ENCODE results near the gene C8A. TPM values are rescaled to one million over a fixed set of nuclear protein-coding genes. Genes with fewer than 3 reads are reported as not detected.

The C8A gene
- total RNA-seq, 1 experiment from 2014 or later, result not detected

DNA sequence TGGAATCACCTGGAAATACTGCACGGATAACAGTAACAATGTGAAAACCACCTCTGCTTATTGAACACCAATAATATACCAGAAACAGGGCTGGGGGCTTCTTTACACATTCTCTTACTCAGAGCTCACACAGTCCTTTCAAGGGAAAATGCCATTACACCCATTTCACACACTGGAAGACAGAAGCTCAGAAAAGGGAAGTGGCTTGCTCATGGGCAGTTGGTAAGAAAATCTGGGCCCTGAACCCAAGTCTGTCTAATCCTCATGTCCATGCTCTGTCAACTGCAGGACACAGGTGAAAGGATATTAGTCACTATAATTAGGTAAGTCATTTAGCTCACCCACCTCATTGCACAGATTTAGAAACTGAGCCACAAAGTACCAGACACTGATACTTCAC, 18.6 kb downstream of the C8A start:
- Histone ChIP-seq H3K4me2 (ENCODE audit: insufficient read depth, insufficient read length, low read length) (no peak overlapping the region), H2BK5ac (ENCODE audit: insufficient read length, low read length) (no peak overlapping the region), H4K91ac (ENCODE audit: insufficient read length, low read depth, low read length) (no peak overlapping the region), H2AK5ac (ENCODE audit: insufficient read length, low read length) (no peak overlapping the region), H3K18ac (ENCODE audit: insufficient read length, low read depth, low read length) (no peak overlapping the region), H3K27ac (ENCODE audit: insufficient read length, low read depth, low read length) (no peak overlapping the region), H3K9ac (ENCODE audit: extremely low read depth, insufficient read length, low read length) (no peak overlapping the region), H3K4ac (ENCODE audit: low read depth, low read length) (no peak overlapping the region), H4K20me1 (ENCODE audit: control insufficient read depth, insufficient read depth, insufficient read length) (no peaks in the 10 kb centered on the region), H3K56ac (ENCODE audit: insufficient read length, low read depth, low read length) (no peak overlapping the region), H3K4me1 (ENCODE audit: insufficient read depth, low read length) (no peaks in the 10 kb centered on the region), H3K79me2 (ENCODE audit: insufficient read depth, low read length) (no peaks in the 10 kb centered on the region), H2BK20ac (ENCODE audit: low read depth, low read length, poor library complexity, severe bottlenecking) (no peak overlapping the region), H2BK120ac (ENCODE audit: low read depth, low read length, poor library complexity, severe bottlenecking) (no peak overlapping the region), H2BK12ac (ENCODE audit: insufficient read length, low read depth, low read length) (no peak overlapping the region), H2AFZ (ENCODE audit: low read length) (no peak overlapping the region), H3K14ac (ENCODE audit: insufficient read depth, low read length) (no peak overlapping the region), H3K79me1 (ENCODE audit: insufficient read depth, low read depth, low read length, poor library complexity, severe bottlenecking) (no peaks in the 10 kb centered on the region), H3K23ac (ENCODE audit: insufficient read length, low read depth, low read length) (no peak overlapping the region), H3K27me3 (ENCODE audit: insufficient read depth, low read length) (no peaks in the 10 kb centered on the region), H3K23me2 (ENCODE audit: insufficient read length, low read depth, low read length, poor library complexity, severe bottlenecking) (no peaks in the 10 kb centered on the region), H3K9me3 (ENCODE audit: control insufficient read depth, low read depth, low read length) (no peaks in the 10 kb centered on the region), H4K5ac (ENCODE audit: insufficient read length, low read depth, low read length) (no peak overlapping the region), H4K8ac (replicated peaks; ENCODE audit: insufficient read length, low read depth, low read length) (no peak overlapping the region), H3T11ph (ENCODE audit: low read length) (no peak overlapping the region), H2BK15ac (ENCODE audit: low read depth, low read length) (no peak overlapping the region)
- TF ChIP-seq CTCF (conservative IDR thresholded peaks at IDR 0.05), result no peak
- Mint-ChIP-seq H3K36me3 (ENCODE audit: insufficient read depth in 1 of 3, low read depth in 3 of 3) (no peaks in the 10 kb centered on the region), H3K9me3 (no peaks in the 10 kb centered on the region), H3K4me3 (no peak overlapping the region), H3K4me1 (no peaks in the 10 kb centered on the region), H3K27me3 (ENCODE audit: low read depth) (peaks cover 8% of the 10 kb centered on the region; the same call in 1 of the 2 replicates), H3K27ac (no peak overlapping the region)
- no CpG with 5 or more reads among the region's 1 CpG for WGBS (ENCODE audit: extremely low coverage, insufficient read length, low lambda C conversion rate)
- DNase-seq, result no peak

Data from H9 (cell line).